Gastrocnemius medialis (tissue), 4 donors: ENCODE results near the gene ENDOD1.

Experiments
- POLR2A ChIP-seq, 2 donors: fragments of 450-650 bp; IDR thresholded peaks; one replicate each; pipeline ENCODE4 v1.6.1; 2017; ENCODE audit warnings: antibody characterized with exemption in 2 of 2, mild to moderate bottlenecking in 2 of 2, moderate library complexity in 2 of 2
- TF ChIP-seq, protein P1 (sequence below), 5 experiments: fragments of 450-650 bp in 3 of 5; fragments of 200-600 bp in 2 of 5; sonication (generic) in 2 of 5; IDR thresholded peaks in 4 of 5; conservative IDR thresholded peaks in 1 of 5; 1 replicate in 4 of 5; 2 replicates in 1 of 5; pipeline ENCODE4 v1.5.1; 2016 to 2019; ENCODE audit warnings: antibody characterized with exemption in 5 of 5, mild to moderate bottlenecking in 3 of 5, moderate library complexity in 3 of 5

DNA sequence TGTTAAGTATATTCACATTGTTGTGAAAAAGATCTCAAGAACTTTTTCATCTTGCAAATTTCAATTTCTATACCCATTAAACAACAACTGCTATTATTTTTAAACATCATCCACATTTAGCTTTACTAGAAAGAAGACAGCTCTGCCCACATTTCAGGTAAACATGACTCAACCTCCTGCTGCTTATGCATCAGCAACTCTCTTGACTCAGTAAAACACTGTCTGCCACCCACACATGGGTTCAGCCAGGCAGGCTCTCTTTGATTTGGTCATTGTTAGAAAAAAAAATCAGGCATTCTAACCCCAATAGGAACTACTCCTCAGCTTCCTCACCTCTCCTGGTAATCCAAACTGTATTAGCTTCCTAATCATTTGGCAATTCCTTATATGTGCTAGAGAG, 5.1 kb upstream of the ENDOD1 start:
- TF ChIP-seq, protein P1, sequence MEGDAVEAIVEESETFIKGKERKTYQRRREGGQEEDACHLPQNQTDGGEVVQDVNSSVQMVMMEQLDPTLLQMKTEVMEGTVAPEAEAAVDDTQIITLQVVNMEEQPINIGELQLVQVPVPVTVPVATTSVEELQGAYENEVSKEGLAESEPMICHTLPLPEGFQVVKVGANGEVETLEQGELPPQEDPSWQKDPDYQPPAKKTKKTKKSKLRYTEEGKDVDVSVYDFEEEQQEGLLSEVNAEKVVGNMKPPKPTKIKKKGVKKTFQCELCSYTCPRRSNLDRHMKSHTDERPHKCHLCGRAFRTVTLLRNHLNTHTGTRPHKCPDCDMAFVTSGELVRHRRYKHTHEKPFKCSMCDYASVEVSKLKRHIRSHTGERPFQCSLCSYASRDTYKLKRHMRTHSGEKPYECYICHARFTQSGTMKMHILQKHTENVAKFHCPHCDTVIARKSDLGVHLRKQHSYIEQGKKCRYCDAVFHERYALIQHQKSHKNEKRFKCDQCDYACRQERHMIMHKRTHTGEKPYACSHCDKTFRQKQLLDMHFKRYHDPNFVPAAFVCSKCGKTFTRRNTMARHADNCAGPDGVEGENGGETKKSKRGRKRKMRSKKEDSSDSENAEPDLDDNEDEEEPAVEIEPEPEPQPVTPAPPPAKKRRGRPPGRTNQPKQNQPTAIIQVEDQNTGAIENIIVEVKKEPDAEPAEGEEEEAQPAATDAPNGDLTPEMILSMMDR (IDR thresholded peaks at IDR 0.05 in 4 of 5, conservative IDR thresholded peaks at IDR 0.05 in 1 of 5): no peak
- TF ChIP-seq POLR2A (IDR thresholded peaks at IDR 0.05): no peak
